Medulla oblongata (tissue), 1 donor: ENCODE measurements around the gene DNAJC21.
"Not testable (repeated sequence)": the region's sequence is repeated elsewhere in the genome, so short reads cannot be mapped to it uniquely, and the experiment has no call there.

ENCODE experiments used
- DNase-seq: peaks from one replicate; pipeline ENCODE4 v3.0.0-alpha.2; 2015; ENCODE audit errors: extremely low spot score

The DNAJC21 gene

DNA sequence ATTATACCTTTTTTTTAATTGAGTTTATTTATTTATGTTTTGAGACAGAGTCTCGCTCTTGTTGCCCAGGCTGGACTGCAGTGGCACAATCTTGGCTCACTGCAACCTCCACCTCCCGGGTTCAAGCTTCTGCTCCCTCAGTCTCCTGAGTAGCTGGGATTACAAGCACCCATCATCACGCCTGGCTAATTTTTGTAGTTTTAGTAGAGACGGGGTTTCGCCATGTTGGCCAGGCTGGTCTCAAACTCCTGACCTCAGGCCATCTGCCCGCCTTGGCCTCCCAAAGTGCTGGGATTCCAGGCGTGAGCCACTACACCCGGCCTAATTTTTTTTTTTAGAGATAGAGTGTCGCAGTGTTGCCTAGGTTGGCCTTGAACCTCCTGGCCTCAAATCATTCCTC lies 6.1 kb upstream of the DNAJC21 start:
- DNase-seq: not testable (repeated sequence)

GRCh38 chr5:34923694-34924461 lies 5.5 kb upstream of the DNAJC21 start:
- no peak for DNase-seq

- no peak for DNase-seq
These were observed 4.9 kb upstream of the DNAJC21 start for GRCh38 chr5:34924462-34924765.

GRCh38 chr5:34926318-34926888 lies 3.0 kb upstream of the DNAJC21 start:
- no peak for DNase-seq

GRCh38 chr5:34927785-34928184 lies 1.6 kb upstream of the DNAJC21 start:
- no peak for DNase-seq

DNA sequence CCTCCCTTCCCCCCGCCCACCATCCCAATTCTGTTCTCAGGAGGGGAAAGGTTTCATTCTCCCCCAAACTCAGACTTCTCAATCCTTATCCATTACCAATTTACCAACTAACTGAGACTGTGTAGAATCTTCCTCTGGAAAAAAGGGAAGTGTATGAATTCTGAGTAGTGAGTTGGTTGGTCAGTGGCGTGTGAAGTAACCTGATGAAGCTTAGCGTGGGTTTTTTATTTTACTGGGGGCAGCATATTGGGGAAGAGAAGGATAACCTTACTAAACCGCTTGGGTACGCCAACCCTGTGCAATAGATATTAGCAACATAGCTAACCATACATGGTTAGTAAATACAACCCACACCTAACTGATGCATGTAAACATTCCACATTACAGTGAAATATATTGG lies 1.1 kb upstream of the DNAJC21 start:
- no peak for DNase-seq

- DNase-seq: peak; percentile 76
These were observed 532 bp downstream of the DNAJC21 start for GRCh38 chr5:34929720-34930461.

DNA sequence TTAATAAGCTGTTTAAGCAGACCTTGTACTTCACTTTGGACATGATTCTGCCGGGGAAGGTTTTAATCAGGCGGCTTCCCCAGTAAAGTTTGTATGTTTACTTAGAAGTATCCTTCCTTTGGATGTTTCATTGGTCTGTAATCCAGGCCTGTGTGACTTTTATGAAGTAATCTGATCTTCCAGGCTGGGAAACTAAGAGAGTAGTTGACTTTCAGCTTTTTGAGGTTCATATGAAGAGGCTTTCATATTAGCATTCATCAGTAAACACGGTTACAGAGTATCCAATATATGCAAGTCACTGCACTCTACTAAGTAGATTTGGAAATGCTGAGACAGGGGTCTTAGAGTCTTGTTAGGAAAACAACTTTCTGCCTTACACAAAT lies 1.1 kb downstream of the DNAJC21 start:
- DNase-seq: peak; percentile 16

GRCh38 chr5:34930870-34931269 lies 1.5 kb downstream of the DNAJC21 start:
- peak; percentile 10 for DNase-seq

DNA sequence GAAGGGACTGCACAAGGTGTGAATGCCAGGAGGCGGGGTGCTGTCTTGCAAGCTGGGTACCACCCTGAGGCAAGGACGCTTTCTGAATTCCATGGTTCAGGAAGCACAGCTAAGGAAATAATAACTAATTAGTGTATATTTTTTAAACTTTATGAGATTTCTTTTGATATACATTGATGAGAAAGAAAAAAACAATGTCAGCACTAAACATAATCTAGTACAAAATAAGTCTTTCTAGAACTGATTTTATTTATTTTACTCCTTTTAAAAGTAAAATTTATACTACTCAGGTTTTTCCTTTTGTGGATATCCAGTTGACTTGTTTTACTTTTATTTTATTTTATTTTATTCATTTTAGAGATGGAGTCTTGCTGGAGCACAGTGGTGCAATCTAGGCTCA lies 3.6 kb downstream of the DNAJC21 start:
- DNase-seq: no peak

GRCh38 chr5:34941936-34942335 lies 12.6 kb downstream of the DNAJC21 start:
- DNase-seq: no peak

- no peak for DNase-seq
These were observed 14.7 kb downstream of the DNAJC21 start for GRCh38 chr5:34944044-34944443.

DNA sequence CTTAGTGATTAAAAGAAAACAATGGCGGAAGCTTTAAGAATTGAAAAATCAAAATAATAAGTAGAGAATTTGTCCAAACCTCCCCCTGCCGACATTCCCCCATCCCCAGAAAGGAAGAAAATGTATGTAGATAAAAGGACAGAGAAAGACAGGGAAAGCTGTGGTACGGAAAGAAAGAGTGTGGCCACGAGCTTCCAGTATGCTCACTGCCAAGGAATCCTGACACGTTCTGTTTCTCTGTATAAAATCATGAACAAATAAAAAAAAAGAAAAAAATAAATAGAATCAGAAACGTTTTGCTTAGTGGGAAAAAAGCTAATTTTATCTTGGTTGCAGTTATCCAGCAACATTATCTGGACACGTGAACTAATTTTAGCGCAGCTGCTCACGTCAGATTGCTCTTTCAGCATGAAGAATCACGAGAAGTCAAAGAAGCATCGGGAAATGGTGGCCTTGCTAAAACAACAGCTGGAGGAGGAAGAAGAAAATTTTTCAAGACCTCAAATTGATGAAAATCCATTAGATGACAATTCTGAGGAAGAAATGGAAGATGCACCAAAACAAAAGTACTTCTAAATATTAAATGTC lies 15.2 kb downstream of the DNAJC21 start:
- no peak for DNase-seq

GRCh38 chr5:34957321-34957720 lies 28.0 kb downstream of the DNAJC21 start:
- DNase-seq: no peak

DNA sequence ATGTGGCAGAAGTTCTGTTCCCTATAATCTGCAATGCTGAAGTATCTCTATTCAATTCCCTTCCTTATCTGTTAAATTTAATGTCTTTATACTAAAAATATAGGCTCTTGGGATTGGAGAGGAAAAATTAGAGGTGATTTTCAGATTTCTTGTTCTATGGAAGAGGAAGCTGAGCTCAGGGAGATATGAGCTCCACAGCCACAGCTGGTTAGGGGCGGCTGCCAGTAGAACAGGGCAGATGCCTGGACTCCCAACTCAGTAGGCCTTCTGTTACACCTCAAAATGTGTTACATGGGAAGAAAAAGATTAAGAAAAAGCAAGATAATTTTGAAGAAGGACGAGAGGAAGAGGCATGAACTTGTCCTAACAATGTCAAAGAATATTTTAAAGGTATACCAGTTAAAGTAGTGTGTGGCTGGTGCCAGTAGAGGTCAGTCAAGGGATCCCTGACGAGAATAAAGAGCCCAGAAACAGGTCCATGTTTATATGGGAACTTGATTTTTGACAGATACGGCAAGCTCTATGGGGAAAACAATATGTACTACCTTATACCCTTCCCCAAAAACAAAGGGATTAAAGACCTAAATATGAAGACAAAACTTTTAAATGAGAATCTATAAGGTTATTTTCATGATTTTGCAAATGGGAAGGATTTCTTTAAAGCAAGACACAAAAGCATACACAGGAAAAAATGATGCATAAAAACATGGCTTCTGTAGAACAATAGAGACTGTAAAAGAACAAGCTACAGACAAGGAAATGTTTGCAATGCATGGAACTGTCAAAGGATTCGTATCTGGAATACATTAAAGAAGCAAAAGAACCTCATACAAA lies 28.7 kb downstream of the DNAJC21 start:
- peak; percentile 30 for DNase-seq

DNA sequence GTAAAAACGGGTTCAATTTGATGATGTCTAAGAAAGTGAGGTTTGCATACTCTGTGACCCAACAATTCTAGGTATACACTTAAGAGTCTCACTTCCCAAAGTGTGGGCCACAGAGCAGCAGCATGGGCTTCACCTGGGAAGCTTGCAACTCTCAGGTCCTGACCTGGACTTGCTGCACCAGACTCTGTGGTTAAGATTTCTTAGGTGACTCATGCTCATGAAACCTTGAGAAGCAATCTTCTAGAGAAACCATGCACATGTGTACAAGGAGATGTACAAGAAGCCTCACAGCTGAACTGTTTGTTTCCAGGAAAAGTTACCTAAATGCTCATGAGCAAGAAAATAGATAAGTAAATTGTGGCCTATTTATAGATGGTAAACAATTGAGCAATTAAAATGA lies 30.0 kb downstream of the DNAJC21 start:
- DNase-seq: no peak

DNA sequence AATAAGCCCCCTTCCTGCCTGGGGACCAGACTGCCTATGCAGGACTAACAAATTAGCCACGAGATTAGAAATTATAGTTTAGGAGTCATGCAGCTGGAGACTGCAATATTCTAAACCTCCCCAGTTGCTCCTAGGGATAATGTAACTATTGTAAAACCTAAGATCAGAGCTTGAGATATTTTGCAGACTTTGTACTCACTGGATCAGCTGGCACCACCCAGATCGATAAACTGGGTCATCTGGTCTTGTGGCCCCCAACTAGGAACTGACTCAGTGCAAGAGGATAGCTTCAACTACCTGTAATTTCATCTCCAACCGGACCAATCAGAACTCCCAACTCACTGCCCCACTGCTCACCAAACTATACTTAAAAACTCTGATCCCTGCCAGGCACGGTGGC lies 38.2 kb downstream of the DNAJC21 start:
- no peak for DNase-seq

DNA sequence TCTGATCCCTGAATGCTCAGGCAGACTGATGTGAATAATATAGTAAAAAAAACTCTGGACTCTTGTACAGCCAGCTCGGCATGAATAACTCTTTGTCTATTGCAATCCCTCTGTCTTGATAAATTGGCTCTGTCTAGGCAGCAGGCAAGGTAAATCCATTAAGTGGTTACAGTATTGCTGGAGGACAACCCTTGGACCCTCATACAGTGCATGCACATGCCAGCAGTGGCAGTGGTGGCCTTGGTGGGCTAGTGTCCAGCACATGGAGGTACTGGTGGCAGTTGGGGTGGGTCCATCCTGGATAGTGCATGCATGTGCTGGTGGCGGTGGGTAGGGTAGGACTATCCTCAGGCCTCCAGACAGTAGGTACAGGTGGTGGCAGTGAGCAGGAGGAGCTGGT lies 38.9 kb downstream of the DNAJC21 start:
- DNase-seq: no peak

DNA sequence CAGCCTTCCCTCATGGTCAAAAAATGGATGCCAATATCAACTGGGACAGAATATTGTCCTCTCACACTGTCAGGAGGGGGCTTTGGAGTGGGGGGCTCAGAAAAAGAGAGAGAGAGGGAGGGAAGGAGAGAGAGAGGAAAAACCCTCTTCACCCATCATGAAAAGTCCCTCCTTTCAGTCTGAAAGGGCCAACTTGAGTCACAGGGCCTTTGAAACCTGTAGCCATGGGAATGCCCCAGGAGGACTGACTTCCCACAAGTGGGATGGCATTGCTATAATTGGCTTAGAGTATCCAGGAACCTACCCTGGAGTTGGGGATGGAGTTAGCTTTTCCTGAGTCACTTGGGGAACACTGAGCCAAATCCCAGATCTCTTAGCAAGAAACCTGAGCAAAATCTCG lies 41.2 kb downstream of the DNAJC21 start:
- DNase-seq: no peak

- not testable (repeated sequence) for DNase-seq
These were observed 42.3 kb downstream of the DNAJC21 start for GRCh38 chr5:34971655-34972054.

DNA sequence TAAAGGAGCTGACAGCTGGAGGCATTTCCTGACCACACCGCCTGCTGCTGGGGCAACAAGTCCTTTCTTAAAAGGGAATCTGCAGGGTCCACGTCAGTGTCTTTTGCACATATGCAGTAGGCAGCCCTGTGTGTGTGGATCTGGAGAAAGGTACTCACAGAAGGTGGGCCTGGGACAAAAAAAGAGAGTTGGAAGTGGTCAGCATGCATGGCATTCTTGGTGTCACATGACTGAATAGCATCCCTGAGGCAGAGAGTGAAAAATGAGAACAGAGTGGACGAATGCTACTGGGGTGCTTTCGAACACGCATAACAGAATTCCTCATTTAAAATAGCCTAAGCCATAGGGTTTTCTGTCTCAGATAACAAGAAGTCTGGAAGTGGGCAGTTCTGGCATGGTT lies 47.0 kb downstream of the DNAJC21 start:
- no peak for DNase-seq
